CD4-positive, alpha-beta T cell treated with Interferon gamma for 1 hour (primary cell): ENCODE measurements around the gene ADGRE2.
"Not testable (repeated sequence)": the region's sequence is repeated elsewhere in the genome, so short reads cannot be mapped to it uniquely, and the experiment has no call there.

Experiments used
- DNase-seq: peaks from one replicate; pipeline ENCODE4 v3.0.0-alpha.2; 2020

The ADGRE2 gene

GRCh38 chr19:14777645-14778044 is 715 bp downstream of the ADGRE2 start:
- DNase-seq = not testable (repeated sequence)

GRCh38 chr19:14775869-14776586 is 2.3 kb downstream of the ADGRE2 start:
- peak; percentile 19 for DNase-seq

GRCh38 chr19:14775326-14775725 is 3.0 kb downstream of the ADGRE2 start:
- DNase-seq = not testable (repeated sequence)

GRCh38 chr19:14774373-14774772 is 4.0 kb downstream of the ADGRE2 start:
- no peak for DNase-seq

- not testable (repeated sequence) for DNase-seq
These were observed 4.6 kb downstream of the ADGRE2 start for GRCh38 chr19:14773722-14774121.

GRCh38 chr19:14772995-14773394 is 5.4 kb downstream of the ADGRE2 start:
- DNase-seq = no peak

- no peak for DNase-seq
These were observed 5.9 kb downstream of the ADGRE2 start for GRCh38 chr19:14772467-14772866.

- DNase-seq = no peak
These were observed 7.2 kb downstream of the ADGRE2 start for GRCh38 chr19:14770944-14771839.

GRCh38 chr19:14770136-14770535 is 8.2 kb downstream of the ADGRE2 start:
- DNase-seq = no peak

- no peak for DNase-seq
These were observed 9.2 kb downstream of the ADGRE2 start for GRCh38 chr19:14769201-14769600.

- no peak for DNase-seq
These were observed 10.4 kb downstream of the ADGRE2 start for GRCh38 chr19:14768001-14768400.

- no peak for DNase-seq
These were observed 10.8 kb downstream of the ADGRE2 start for GRCh38 chr19:14767466-14767971.

GRCh38 chr19:14765841-14766240 is 12.5 kb downstream of the ADGRE2 start:
- not testable (repeated sequence) for DNase-seq

- peak; percentile 8 for DNase-seq
These were observed 13.0 kb downstream of the ADGRE2 start for GRCh38 chr19:14765403-14765802.

- DNase-seq = no peak
These were observed 14.0 kb downstream of the ADGRE2 start for GRCh38 chr19:14764401-14764800.

- DNase-seq = no peak
These were observed 14.7 kb downstream of the ADGRE2 start for GRCh38 chr19:14763497-14764145.

- DNase-seq = no peak
These were observed 16.2 kb downstream of the ADGRE2 start for GRCh38 chr19:14762111-14762510.

- DNase-seq = no peak
These were observed 16.8 kb downstream of the ADGRE2 start for GRCh38 chr19:14761607-14762006.

- no peak for DNase-seq
These were observed 19.5 kb downstream of the ADGRE2 start for GRCh38 chr19:14758816-14759215.

- no peak for DNase-seq
These were observed 29.8 kb downstream of the ADGRE2 start for GRCh38 chr19:14748601-14749000.

GRCh38 chr19:14746886-14747285 is 31.5 kb downstream of the ADGRE2 start:
- no peak for DNase-seq

- no peak for DNase-seq
These were observed 42.4 kb downstream of the ADGRE2 start for GRCh38 chr19:14735915-14736314.

- no peak for DNase-seq
These were observed 44.8 kb downstream of the ADGRE2 start for GRCh38 chr19:14733574-14733973.
